ENCODE measurements around the gene DLK2.

Gene DLK2

GRCh38 chr6:43452896-43453295 is 2.5 kb downstream of the DLK2 start:
- no peak for DNase-seq

DNA sequence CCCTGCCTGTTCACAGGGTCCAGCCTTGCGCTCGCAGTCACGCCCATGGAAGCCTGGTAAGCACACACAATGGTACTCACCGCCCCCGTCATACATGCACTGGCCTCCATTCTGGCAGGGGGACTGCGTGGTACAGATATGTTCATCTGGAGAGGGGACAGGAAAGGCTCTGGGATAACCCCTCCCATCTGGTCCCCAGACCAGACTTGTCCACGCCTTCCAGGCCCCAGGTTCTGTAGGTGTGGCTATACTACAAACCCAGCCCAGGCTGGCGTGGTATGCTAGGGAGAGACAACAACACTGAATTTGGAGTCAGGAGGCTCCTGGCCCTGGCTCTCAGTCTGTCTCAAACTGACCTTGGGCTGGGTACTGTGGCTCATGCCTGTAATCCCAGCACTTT is 3.4 kb downstream of the DLK2 start:
- no peak for DNase-seq

DNA sequence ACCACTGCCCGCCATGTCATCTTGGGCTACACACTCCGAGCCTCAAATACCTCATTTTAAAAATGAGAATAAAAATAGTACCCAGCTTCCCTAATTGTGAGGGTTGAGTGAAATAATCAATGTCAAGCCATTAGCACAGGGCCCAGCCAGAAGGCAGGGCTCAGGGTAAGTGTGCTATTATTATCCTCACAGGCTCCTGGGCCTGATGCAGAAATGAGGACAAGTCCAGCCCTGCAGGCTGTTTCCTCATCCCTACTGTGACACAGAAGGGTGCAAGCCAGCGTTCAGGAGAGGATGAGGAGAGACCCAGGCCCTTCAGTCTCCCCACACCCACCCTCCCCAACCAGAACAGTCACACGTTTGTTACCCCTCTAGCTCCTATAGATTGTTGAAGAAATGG is 4.0 kb downstream of the DLK2 start:
- DNase-seq = no peak

DNA sequence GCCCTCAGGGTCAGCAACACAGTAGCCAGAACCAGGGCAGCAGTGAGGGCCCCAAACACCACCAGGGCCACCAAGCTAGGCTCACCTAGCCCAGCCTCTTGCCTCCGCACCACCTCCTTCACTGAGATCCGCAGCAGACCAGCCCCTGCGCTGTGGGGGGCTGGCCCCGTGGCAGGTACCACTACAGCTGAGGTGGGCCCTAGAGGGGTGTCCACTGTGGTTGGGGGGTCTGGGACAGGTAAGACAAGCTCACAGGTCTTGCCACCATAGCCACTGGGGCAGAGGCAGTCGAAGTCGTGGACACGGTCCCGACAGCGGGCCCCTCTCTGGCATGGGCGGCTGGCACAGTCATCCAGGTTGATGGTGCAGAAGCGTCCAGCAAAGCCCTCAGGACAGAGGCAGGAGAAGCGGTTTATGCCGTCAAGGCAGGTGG is 4.6 kb downstream of the DLK2 start:
- DNase-seq = no peak

DNA sequence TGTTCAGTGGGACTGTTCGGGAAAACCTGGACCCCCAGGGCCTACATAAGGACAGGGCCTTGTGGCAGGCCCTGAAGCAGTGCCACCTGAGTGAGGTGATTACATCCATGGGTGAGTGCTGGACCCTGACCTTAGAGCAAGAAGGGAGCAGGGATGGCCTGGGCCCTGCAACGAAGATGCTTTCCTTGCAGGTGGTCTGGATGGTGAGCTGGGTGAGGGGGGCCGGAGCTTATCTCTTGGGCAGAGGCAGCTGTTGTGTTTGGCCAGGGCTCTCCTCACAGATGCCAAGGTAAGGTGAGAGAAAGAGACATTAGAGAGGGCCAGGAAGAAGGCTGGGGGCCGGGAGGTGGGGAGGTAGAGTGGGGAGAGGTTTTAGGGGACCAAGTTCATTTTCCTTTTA is 6.4 kb downstream of the DLK2 start:
- no peak for DNase-seq

DNA sequence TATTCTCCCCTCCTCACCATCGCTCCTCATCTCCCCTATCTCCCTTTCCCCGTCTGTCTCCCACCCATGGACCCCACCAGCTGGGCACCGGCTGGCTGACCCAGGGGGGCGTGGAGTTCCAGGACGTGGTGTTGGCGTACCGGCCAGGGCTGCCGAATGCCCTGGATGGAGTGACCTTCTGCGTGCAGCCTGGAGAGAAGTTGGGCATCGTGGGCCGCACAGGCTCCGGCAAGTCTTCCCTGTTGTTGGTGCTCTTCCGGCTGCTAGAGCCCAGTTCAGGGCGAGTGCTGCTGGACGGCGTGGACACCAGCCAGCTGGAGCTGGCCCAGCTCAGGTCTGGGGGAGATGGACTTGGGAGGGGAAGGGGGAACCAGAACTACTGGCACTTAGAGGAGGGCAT is 7.7 kb downstream of the DLK2 start:
- DNase-seq = no peak

GRCh38 chr6:43445576-43445975 is 9.8 kb downstream of the DLK2 start:
- no peak for DNase-seq

GRCh38 chr6:43444582-43444981 is 10.8 kb downstream of the DLK2 start:
- no peak for DNase-seq

DNA sequence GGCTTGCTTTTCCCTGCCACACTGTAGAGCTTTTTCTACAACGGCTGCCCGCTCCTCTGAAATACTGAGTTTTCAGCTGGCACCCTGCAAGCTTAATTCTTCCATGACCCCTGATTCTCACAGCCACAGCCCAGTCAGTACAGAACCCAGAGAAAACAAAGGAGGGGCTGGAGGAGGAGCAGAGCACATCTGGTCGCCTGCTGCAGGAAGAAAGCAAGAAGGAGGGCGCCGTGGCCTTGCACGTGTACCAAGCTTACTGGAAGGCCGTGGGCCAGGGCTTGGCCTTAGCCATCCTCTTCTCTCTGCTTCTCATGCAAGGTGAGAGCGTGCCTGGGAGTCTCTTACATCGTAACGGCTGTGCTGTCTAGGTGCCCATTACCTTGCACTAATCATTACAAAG is 11.3 kb downstream of the DLK2 start:
- DNase-seq = no peak

- DNase-seq = no peak
Observed at GRCh38 chr6:43442935-43443334, 12.4 kb downstream of the DLK2 start.

DNA sequence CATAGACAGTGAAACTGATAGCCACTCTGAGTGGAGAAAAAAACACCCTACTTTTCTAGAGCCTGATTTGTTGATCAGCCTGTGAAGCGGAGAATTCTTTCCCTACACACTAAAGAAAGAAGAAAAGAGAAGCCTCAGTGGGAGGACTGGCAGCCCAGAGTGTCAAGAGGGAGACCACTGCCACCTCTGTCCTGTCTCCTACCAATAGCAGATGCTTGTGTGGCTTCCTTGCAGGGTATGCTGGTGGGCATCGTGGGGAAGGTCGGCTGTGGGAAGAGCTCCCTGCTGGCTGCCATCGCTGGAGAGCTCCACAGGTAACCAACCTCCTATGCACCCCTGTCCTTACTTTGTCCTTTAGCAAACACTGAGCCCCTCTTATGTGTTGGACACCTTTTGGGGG is 17.6 kb downstream of the DLK2 start:
- no peak for DNase-seq

GRCh38 chr6:43436577-43437282 is 18.6 kb downstream of the DLK2 start:
- no peak for DNase-seq

DNA sequence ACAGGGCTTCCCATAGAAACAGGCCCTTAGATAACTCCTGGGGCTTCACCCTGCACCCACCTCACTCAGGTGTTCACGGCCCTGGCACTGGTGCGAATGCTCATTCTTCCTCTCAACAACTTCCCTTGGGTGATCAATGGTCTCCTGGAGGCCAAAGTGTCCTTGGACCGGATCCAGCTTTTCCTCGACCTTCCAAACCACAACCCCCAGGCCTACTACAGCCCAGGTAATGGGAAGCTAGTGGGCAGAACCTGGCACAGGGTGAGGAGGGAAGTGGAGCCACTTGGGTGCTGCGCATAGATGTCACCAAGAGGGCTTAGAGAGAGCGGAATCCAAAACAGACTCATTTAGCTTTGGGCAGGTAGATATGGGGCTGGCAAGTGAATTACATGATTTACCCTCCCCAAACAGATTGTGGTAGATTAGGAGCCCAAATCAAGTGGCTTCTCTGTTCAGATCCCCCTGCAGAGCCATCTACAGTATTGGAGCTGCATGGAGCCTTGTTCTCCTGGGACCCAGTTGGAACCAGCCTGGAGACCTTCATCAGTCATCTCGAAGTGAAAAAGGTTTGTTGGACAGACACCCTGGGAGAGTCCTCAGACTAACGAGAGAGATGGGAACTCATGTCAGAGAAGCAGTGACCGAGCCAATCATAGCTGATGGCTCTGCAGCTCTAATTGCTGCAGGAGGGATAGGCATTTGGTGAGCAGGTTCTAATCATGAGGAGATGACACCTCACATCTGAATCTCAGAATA is 19.5 kb downstream of the DLK2 start:
- no peak for DNase-seq

DNA sequence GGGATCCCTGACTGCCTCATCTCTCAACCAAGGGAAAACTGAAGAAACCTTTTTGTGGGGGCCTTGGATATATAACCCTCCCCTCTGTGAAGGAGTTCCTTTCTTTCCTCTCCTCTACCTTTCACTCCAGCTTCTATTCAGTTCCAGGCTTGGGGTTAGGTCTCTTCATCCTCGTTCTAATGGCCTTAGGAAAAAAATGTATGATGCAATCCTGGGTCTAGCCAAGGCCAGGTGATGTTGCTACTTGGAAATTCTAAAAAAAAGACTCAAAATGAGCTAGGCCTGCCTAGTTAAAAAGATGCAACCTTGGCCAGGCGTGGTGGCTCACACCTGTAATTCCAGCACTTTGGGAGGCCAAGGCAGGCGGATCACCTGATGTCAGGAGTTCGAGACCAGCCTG is 20.4 kb downstream of the DLK2 start:
- no peak for DNase-seq

DNA sequence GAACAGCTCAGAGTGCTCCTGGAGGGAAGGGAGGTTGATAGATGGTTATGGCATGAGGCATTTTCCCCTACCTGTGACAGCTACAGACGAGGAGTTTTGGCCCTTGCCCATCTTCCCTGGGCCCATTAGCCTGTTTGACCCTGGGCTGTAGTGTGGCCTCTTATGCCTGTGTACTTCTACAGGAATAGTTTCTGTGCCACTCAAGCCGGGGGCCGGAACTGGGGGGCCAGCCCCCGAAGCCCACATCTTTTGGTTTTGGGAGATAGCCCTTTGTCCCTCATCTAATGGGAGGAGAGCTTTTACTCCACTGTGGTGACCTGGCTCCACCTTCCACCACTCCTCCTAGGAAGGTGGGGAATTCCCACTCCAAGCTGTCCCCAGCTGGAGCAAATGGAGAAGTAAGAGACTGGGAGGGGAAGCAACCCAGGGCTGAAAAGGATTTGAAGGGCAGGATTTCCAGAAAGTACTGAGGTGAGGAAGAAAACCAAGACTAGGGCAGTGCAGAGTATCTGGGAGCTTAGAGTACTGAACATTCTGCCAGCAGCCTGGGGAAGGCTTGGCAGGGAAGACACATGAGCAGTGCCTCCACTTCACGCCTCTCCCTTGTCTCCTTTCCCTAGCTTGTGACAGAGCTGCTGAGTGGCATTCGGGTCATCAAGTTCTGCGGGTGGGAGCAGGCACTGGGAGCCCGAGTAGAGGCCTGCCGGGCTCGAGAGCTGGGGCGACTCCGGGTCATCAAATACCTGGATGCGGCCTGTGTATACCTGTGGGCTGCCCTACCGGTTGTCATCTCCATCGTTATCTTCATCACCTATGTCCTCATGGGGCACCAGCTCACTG is 21.1 kb downstream of the DLK2 start:
- DNase-seq = no peak

GRCh38 chr6:43433148-43433547 is 22.2 kb downstream of the DLK2 start:
- no peak for DNase-seq

DNA sequence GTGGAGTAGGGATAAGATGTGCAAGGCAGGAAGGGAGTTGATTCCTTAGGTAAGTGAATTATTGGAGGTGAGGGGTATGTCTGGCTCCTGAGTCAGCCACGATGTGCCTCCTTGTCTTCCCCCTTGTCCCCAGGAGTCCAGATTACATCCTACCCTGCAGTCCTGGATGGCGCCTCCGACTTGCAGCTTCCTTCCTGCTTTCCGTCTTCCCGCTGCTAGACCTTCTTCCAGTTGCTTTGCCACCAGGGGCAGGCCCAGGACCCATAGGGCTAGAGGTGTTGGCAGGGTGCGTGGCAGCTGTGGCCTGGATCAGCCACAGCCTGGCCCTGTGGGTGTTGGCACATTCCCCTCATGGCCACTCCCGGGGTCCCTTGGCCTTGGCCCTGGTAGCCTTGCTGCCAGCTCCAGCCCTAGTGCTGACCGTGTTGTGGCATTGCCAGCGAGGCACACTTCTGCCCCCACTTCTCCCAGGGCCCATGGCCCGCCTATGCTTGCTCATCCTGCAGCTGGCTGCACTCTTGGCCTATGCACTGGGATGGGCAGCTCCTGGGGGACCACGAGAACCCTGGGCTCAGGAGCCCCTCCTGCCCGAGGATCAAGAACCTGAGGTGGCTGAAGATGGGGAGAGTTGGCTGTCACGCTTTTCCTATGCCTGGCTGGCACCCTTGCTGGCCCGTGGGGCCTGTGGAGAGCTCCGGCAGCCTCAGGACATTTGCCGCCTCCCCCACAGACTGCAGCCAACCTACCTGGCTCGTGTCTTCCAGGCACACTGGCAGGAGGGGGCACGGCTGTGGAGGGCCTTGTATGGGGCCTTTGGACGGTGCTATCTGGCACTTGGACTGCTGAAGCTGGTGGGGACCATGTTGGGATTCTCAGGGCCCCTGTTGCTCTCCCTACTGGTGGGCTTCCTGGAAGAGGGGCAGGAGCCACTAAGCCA is 23.1 kb downstream of the DLK2 start:
- no peak for DNase-seq

DNA sequence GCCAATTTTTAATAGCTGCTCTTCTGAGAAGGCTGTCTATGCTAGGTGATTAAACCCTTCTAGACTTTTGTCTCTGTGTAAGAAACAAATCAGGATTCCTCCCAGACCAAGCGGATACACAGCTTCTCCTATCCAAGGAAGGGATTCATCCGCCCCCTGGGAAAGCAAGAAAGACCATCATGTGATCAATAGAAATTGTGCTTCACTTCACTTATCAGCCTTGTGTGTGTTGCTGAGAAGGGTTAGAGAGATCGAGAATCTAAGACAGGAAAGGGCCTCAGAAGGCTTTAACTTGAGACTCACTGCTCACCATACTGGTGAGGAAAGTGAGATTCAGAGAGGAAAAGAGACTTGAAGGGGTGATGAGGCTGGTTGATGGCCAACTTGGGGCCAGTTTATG is 26.5 kb downstream of the DLK2 start:
- no peak for DNase-seq

DNA sequence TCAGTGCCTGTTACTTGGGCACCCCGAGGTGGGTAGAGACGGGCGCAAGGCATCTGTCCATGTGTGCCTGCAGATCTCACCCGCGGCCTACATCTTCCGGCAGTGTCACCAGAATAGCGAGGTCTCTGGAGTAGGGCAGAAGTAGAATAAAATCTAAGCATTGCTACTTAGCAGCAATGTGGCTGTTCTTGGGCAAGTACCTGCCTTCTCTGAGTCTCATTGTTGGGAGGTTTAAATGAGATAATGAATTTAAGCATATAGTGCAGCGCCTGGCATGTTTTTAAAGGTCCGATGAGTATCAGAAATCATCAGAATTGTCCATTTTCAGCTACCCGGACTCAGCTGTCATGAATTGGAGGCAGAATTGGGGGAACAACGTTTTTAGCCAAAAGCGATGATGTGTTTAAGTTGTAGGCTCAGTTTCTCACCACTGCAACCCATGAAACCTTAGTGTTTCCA is 27.2 kb downstream of the DLK2 start:
- no peak for DNase-seq

DNA sequence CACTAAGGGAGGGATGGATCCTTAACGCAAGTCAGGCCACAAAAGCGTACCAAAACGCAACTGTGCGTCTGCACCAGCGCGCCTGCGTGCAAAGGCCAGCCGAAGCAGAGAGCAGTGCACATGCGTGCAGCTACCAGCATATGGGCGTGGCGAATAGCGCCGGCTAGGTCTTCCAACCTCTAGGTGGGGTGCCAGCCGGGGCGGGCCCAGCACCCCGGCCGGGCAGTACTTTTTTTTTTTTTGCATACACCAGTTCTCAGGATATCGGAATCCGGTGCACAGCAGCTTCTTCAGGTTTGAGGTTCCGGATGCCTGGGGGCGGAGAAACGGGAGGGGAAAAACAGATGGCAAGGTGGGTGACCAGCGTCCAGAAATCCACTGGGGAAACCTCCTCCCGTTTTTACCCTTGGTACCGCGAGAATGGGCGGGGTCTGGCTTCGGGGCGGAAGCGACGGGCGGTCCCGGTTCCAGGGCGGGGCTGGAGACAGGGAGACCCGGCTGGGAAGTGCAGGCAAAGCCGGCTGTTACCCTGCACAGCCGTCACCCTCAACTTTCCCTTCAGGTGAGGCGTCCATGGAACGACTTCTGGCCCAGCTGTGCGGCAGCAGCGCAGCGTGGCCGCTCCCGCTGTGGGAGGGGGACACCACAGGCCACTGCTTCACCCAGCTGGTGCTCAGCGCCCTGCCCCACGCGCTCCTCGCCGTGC is 27.8 kb downstream of the DLK2 start, which contains the start of gene ABCC10:
ABCC10 (plus strand) TSS at position 136 of the 706 bp plus-strand sequence; CDS start at position 574, 438 bp downstream.
- peak; percentile 91 for DNase-seq

GRCh38 chr6:43426928-43427405 is 28.4 kb downstream of the DLK2 start:
- no peak for DNase-seq

Measured in effector CD4-positive, alpha-beta T cell (primary cell).